GM20000 (cell line): ENCODE results near the gene ALX4.

Experiments
- DNase-seq: peaks from one replicate; pipeline ENCODE4 v3.0.0; 2012; ENCODE audit warnings: low spot score
- CTCF ChIP-seq: IDR thresholded peaks from 2 replicates; pipeline ENCODE4 v1.5.1; 2012; ENCODE audit warnings: mild to moderate bottlenecking, control low read depth; ENCODE audit errors: extremely low read depth, missing control alignments

The ALX4 gene

DNA sequence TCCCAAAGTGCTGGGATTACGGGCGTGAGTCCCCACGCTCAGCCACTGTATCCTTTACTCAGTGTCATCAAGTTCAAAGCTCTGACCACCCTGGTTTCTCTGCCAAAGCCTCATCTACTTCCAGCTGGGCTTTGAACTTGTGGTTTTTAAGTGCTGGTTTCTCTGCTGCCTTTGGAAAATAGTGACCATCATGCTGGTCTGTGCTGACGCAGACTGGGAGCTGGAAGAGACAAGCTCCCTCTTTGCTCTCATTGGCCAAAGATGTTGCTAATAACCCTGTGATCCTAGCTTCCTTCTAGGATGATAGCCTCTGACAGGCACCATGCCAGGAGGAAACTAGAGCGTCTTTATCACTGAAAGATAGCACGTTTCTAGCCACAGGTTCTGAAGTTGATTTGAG is 62.4 kb downstream of the ALX4 start:
- TF ChIP-seq CTCF = no peak
- DNase-seq = no peak

GRCh38 chr11:44246726-44247125 is 63.2 kb downstream of the ALX4 start:
- DNase-seq = no peak
- no peak for TF ChIP-seq CTCF

DNA sequence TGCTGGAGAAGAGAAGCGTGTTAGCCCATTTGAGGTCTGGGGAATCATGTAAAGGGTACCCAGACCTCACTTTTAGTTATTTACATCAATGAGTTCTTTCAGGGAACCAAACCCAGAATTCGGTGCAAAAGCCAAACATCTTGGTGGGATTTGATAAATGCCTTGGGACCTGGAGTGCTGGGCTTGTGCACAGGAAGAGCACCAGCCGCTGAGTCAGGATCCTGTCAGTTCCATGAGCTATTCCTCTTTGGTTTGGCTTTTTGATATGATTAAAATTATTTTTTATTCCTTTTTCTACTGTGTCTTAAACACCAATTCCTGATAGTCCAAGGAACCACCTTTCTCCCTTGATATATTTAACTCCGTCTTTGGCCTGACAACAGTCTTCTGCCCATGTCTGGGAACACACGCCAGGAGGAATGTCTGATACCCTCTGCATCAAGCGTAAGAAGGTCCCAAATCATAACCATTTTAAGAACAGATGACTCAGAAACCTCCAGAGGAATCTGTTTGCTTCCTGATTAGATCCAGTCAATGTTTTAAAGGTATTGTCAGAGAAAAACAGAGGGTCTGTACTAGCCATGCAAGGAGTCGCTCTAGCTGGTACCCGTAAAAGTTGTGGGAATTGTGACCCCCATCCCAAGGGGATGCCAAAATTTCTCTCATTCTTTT is 65.2 kb downstream of the ALX4 start:
- no peak for DNase-seq

DNA sequence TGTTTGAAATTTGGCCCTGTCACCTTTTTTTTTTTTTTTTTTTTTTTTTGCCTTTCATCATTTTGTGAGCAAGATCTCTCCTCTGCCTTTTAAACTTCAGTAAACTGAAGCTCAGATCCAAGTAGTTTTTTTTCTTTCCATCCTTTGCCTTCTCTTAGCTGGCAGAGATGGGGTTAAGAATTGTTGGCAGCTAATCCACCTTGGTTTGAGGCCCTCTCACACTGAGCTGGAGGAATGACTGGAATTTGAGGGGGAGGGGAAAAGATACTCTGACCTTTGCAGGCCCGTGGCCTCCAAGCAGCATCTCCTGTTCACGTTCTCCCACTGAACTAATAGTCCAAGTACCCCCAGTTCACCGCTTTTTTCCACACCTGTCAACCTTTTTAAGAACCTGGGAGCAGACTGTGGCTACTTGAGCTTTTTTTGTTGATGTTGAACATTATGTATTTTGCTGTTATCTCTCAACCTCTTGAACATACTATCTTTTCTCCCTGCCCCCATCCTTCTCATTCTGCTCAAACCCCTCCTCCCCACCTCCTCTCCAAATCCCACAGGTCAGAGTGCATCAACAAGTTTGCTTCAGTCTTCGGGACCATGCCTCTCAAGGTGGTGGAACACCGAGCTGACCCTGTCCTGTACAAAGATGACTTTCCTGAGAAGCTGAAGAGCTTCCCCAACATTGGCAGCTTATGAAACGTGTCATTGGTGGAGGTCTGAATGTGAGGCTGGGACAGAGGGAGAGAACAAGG is 66.2 kb downstream of the ALX4 start:
- TF ChIP-seq CTCF = no peak
- DNase-seq = no peak

More for the DNA sequence above, 65.2 kb downstream of the ALX4 start:
- TF ChIP-seq CTCF = no peak

DNA sequence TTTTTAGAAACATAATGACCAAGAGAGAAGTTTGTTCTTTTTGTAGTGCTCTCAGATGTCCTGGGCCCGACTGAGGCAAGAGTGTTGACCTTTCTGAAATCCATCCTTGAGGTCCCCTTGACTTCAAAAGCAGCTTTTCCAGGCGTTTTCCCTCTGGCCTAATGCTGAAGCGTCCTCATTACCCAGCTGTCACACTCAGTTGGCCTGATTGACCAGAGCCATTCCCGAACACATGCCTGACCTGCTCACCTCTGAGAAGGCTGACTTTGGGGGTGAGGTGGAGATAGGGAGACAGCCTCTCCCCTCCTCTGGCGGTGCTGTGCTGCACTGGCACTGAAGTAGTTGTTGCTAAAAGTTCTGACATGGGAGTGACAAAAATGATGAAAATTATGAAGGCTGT is 66.9 kb downstream of the ALX4 start:
- DNase-seq = no peak
- TF ChIP-seq CTCF = no peak

DNA sequence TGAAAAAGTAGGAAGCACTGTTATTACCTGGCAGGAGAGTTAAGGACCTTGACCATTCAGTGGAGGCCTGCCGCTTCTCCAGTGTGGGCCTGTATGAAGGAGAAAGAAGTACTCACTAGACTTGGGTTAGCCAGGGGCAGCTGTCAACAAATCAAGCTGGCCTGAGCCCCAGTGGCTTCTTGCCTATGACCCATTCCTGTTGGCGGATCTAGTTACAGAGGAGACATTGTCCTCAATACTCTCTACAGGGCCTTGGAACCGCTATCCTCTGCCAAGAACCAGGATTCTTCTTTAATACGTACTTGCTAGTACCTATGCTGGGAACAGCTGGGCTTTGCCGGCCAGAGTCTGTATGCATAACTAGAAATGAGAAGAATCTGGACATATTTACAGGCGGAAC is 68.1 kb downstream of the ALX4 start:
- no peak for DNase-seq
- no peak for TF ChIP-seq CTCF

DNA sequence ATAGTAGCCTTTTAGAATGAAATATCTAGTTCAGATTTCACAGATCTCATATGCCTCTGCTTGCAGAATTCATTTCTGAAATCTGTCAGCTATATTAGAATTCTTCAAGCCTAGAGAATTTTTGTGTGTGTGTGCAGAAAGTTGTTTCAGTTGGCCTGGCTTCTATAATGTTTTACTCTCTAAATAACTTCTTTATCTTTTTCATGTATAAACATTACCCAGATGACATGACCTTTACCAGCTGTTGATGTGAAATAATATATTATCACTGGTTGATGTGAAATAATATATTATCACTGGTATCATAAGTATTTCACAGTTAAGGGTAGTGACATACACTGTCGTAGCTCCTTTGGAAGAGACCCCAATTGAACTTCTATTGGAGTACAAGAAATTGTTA is 72.8 kb downstream of the ALX4 start:
- no peak for TF ChIP-seq CTCF
- DNase-seq = no peak
